Astrocyte of the spinal cord (primary cell): ENCODE data around the gene LHFPL3.

Experiments
- DNase-seq: peaks from one replicate; pipeline ENCODE4 v3.0.0; 2011; ENCODE audit warnings: low read depth, low spot score
- H3K4me3 ChIP-seq: 2 replicates; pipeline ENCODE4 v1.5.1; 2011; ENCODE audit warnings: low read depth, mild to moderate bottlenecking, low read length, moderate library complexity
- CTCF ChIP-seq: IDR thresholded peaks from 2 replicates; pipeline ENCODE4 v1.5.1; 2012; ENCODE audit warnings: low read depth, mild to moderate bottlenecking, low read length, inconsistent platforms
- in situ Hi-C: cut with HindIII; loops from 2 replicates; pipeline ENCODE4 v1.10.0; 2017; ENCODE audit warnings: low sequenced_read_pairs

The LHFPL3 gene

GRCh38 chr7:104767113-104767512 is 438.7 kb downstream of the LHFPL3 start:
- no peak for TF ChIP-seq CTCF
- in situ Hi-C loops, result no loop called here
- no peak for DNase-seq
- no peak overlapping the region for H3K4me3 ChIP-seq

- TF ChIP-seq CTCF, result no peak
- no peak overlapping the region for H3K4me3 ChIP-seq
- DNase-seq, result no peak
- in situ Hi-C loops, result no loop called here
Measured at GRCh38 chr7:104767826-104768536, 439.6 kb downstream of the LHFPL3 start.

- in situ Hi-C loops, result no loop called here
- no peak for TF ChIP-seq CTCF
- no peak for DNase-seq
- H3K4me3 ChIP-seq, result no peak overlapping the region
Measured at GRCh38 chr7:104772405-104773345, 444.3 kb downstream of the LHFPL3 start.

- no peak for DNase-seq
- no peak for TF ChIP-seq CTCF
- H3K4me3 ChIP-seq, result no peak overlapping the region
- in situ Hi-C loops, result no loop called here
Measured at GRCh38 chr7:104773796-104774195, 445.4 kb downstream of the LHFPL3 start.

GRCh38 chr7:104775531-104775930 is 447.1 kb downstream of the LHFPL3 start:
- in situ Hi-C loops, result no loop called here

More at GRCh38 chr7:104775531-104775930, 447.1 kb downstream of the LHFPL3 start:
- no peak overlapping the region for H3K4me3 ChIP-seq
- no peak for DNase-seq
- no peak for TF ChIP-seq CTCF
